B cell (primary cell): Measurements from ENCODE around the gene COL21A1. TPM values are rescaled to one million over a fixed set of nuclear protein-coding genes. Genes with fewer than 3 reads are reported as not detected.

Source experiments
- ATAC-seq: fragments of 200-7000 bp; cut with Tn5 transposase; one replicate; pipeline ENCODE4 v1.10.0; 2021; ENCODE audit warnings: low read depth, mild to moderate bottlenecking, moderate number of reproducible peaks, moderate library complexity
- CTCF ChIA-PET: fragments of 350-600 bp; sonication (Branson Sonifier 250); formaldehyde crosslinking; loops from one replicate; lab custom pipeline; 2021; ENCODE audit warnings: antibody characterized with exemption, inconsistent platforms; lab: Charles Lee
- POLR2A ChIA-PET: fragments of 350-600 bp; sonication (Branson Sonifier 250); formaldehyde crosslinking; loops from one replicate; lab custom pipeline; 2021; ENCODE audit warnings: antibody characterized with exemption; lab: Charles Lee
- DNase-seq: peaks from one replicate; pipeline ENCODE4 v3.0.0; 2013
- H2AFZ ChIP-seq: 2 replicates; pipeline ENCODE4 v1.6.1; 2012; ENCODE audit warnings: mild to moderate bottlenecking, low read depth, low read length; ENCODE audit not compliant: insufficient read depth, poor library complexity, severe bottlenecking
- H3K27ac ChIP-seq, 2 donors: 1 replicate in 1 of 2; 2 replicates in 1 of 2; pipeline ENCODE4 v1.5.1; 2012 to 2013; ENCODE audit warnings: low read length in 2 of 2, mild to moderate bottlenecking in 2 of 2, moderate library complexity in 1 of 2
- H3K27me3 ChIP-seq, 4 experiments: fragments of 200-600 bp in 1 of 4; sonication (generic) in 1 of 4; replicated peaks in 1 of 4; 1 replicate in 2 of 4; 2 replicates in 2 of 4; pipeline versions ENCODE4 v1.6.1 to v1.7.0; 2013 to 2016; ENCODE audit warnings: low read length in 3 of 4, mild to moderate bottlenecking in 2 of 4, mixed read lengths in 1 of 4, moderate library complexity in 1 of 4; ENCODE audit not compliant: insufficient read depth in 4 of 4, control insufficient read depth in 3 of 4; ENCODE audit errors: control extremely low read depth in 1 of 4
- H3K36me3 ChIP-seq, 2 experiments: replicated peaks in 1 of 2; 1 replicate in 1 of 2; 2 replicates in 1 of 2; pipeline versions ENCODE4 v1.6.1 to v1.7.1; 2013; ENCODE audit warnings: low read length in 1 of 2; ENCODE audit not compliant: insufficient read depth in 2 of 2, control insufficient read depth in 1 of 2; ENCODE audit errors: control extremely low read depth in 1 of 2, extremely low read depth in 1 of 2
- H3K4me1 ChIP-seq, 2 donors: fragments of 200-600 bp in 1 of 2; sonication (generic) in 1 of 2; 1 replicate in 1 of 2; 2 replicates in 1 of 2; pipeline versions ENCODE4 v1.5.1 to v1.6.1; 2013 to 2017; ENCODE audit warnings: low read length in 2 of 2; ENCODE audit not compliant: control insufficient read depth in 2 of 2, insufficient read depth in 2 of 2
- H3K4me2 ChIP-seq: replicated peaks from 2 replicates; pipeline ENCODE3; 2012; ENCODE audit warnings: mild to moderate bottlenecking, low read depth, low read length; ENCODE audit not compliant: poor library complexity, severe bottlenecking
- H3K4me3 ChIP-seq, 5 experiments: fragments of 200-600 bp in 1 of 5; sonication (generic) in 1 of 5; 1 replicate in 3 of 5; 2 replicates in 2 of 5; pipeline versions ENCODE4 v1.5.1 to v1.7.0; 2011 to 2016; ENCODE audit warnings: low read length in 4 of 5, mild to moderate bottlenecking in 4 of 5, low read depth in 2 of 5, control low read depth in 1 of 5, moderate library complexity in 1 of 5; ENCODE audit not compliant: insufficient read depth in 1 of 5; ENCODE audit errors: control extremely low read depth in 1 of 5, extremely low read depth in 1 of 5
- H3K79me2 ChIP-seq: fragments of 200-600 bp; sonication (generic); one replicate; pipeline ENCODE4 v1.6.0; 2016; ENCODE audit warnings: low read length; ENCODE audit not compliant: control insufficient read depth, insufficient read depth
- H3K9ac ChIP-seq: fragments of 200-600 bp; sonication (generic); 2 replicates; pipeline ENCODE4 v1.6.1; 2017; ENCODE audit warnings: mild to moderate bottlenecking, low read length, moderate library complexity
- H3K9me3 ChIP-seq, 3 donors: one replicate each; pipeline versions ENCODE4 v1.6.1 to v1.7.1; 2013; ENCODE audit warnings: low read length in 2 of 3; ENCODE audit not compliant: control insufficient read depth in 2 of 3, insufficient read depth in 1 of 3; ENCODE audit errors: control extremely low read depth in 1 of 3
- H4K20me1 ChIP-seq: 2 replicates; pipeline ENCODE4 v1.6.0; 2012; ENCODE audit warnings: mild to moderate bottlenecking, low read length; ENCODE audit not compliant: insufficient read depth, control insufficient read depth, poor library complexity, severe bottlenecking
- H3K27ac Mint-ChIP-seq: one replicate; pipeline ENCODE4 v1.8.0; 2021; ENCODE audit warnings: mixed read lengths
- H3K27me3 Mint-ChIP-seq: one replicate; pipeline ENCODE4 v1.8.0; 2021; ENCODE audit warnings: mixed read lengths
- H3K4me1 Mint-ChIP-seq: one replicate; pipeline ENCODE4 v1.8.0; 2021; ENCODE audit warnings: mixed read lengths
- H3K4me3 Mint-ChIP-seq: one replicate; pipeline ENCODE4 v1.8.0; 2021; ENCODE audit warnings: mixed read lengths
- H3K9me3 Mint-ChIP-seq: one replicate; pipeline ENCODE4 v1.8.0; 2022; ENCODE audit warnings: mixed read lengths; ENCODE audit not compliant: insufficient read depth
- EZH2 ChIP-seq: IDR thresholded peaks from 2 replicates; pipeline ENCODE4 v1.6.1; 2012; ENCODE audit warnings: borderline replicate concordance, low read depth, mild to moderate bottlenecking, moderate library complexity, low read length; ENCODE audit not compliant: insufficient read depth, poor library complexity, severe bottlenecking
- WGBS: methylation state at CpG from one replicate; pipeline ENCODE4 v1.1.5; 2013; ENCODE audit warnings: missing lambda C conversion rate; ENCODE audit not compliant: insufficient coverage; 5-methylcytosine and 5-hydroxymethylcytosine counted together
- intact Hi-C: fragments of 100-400 bp; cut with micrococcal nuclease; formaldehyde crosslinking; loops from one replicate; pipeline ENCODE4 v1.10.0; 2022
- polyA plus RNA-seq: library from polyadenylated mRNA; depleted of rRNA; stranded (reverse); fragments of >200 nt; gene quantifications from 2 replicates; pipeline ENCODE4 v1.2.3, GENCODE V29; 2012
- total RNA-seq, 2 donors: library from RNA; stranded (reverse); fragments of 120-200 nt in 1 of 2; gene quantifications; 1 replicate in 1 of 2; 2 replicates in 1 of 2; pipeline versions ENCODE4 v1.2.3 to v1.2.4, GENCODE V29; 2013 to 2022
- TF ChIP-seq, protein P1 (sequence below): fragments of 200-600 bp; IDR thresholded peaks from one replicate; pipeline ENCODE4 v1.8.0; 2022; ENCODE audit warnings: antibody characterized with exemption, mild to moderate bottlenecking

COL21A1 gene
- total and polyA plus RNA-seq, 2 donors (not counting 1 experiment from before 2014, with no cell fraction given) = not detected

DNA sequence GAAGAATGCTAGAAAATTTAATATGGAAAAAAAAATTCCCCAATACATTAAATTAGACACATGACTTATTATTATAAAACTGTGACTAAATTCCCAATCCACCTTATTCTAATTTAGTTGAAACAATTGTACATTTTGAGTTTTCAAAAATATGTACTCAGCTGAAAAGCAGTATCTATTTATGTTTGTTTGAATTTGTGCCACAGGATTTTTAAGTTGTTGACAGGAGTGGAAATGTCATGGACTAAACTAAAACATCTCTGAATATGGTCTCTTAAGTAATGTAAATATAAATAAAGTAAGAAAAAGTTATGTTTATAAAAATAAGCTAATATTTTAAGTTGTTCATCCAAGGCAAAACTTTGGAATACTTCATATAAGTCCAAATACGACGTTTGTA lies 86.9 kb downstream of the COL21A1 start:
- POLR2A ChIA-PET = no interaction called here
- H3K27me3 Mint-ChIP-seq = no peaks in the 10 kb centered on the region

DNA sequence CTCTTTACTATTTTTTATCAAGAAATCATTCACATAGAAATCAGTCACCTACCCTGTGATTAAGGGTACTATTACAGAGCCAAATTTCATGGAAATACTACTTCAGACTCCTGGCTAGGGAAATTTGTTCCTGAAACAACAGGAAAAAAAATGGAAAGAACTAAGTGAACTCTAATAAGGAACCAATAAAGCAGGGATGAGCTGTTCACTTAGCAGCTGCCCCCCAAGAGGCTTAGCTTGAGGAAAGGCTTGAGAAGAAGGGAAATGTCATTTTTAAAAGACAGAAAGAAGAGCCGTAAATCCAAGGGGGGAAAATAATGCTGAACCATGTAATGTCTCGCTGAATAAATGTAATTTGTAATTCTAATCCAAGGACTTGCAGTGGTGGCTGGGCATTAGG lies 88.8 kb downstream of the COL21A1 start:
- Mint-ChIP-seq H3K27ac (no peak overlapping the region), H3K4me3 (no peak overlapping the region), H3K27me3 (no peaks in the 10 kb centered on the region), H3K4me1 (no peaks in the 10 kb centered on the region), H3K9me3 (peaks cover 5% of the 10 kb centered on the region)
- TF ChIP-seq, protein P1, sequence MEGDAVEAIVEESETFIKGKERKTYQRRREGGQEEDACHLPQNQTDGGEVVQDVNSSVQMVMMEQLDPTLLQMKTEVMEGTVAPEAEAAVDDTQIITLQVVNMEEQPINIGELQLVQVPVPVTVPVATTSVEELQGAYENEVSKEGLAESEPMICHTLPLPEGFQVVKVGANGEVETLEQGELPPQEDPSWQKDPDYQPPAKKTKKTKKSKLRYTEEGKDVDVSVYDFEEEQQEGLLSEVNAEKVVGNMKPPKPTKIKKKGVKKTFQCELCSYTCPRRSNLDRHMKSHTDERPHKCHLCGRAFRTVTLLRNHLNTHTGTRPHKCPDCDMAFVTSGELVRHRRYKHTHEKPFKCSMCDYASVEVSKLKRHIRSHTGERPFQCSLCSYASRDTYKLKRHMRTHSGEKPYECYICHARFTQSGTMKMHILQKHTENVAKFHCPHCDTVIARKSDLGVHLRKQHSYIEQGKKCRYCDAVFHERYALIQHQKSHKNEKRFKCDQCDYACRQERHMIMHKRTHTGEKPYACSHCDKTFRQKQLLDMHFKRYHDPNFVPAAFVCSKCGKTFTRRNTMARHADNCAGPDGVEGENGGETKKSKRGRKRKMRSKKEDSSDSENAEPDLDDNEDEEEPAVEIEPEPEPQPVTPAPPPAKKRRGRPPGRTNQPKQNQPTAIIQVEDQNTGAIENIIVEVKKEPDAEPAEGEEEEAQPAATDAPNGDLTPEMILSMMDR = no peak
- Histone ChIP-seq H3K27me3 (no peaks in the 10 kb centered on the region), H3K4me1 (no peaks in the 10 kb centered on the region), H2AFZ (no peak overlapping the region), H3K4me2 (no peak overlapping the region), H3K9ac (no peak overlapping the region), H3K4me3 (no peak overlapping the region), H3K79me2 (no peaks in the 10 kb centered on the region), H4K20me1 (no peaks in the 10 kb centered on the region), H3K27ac (no peak overlapping the region), H3K36me3 (no peaks in the 10 kb centered on the region), H3K9me3 (peaks cover 0 to 5% (median 3%) of the 10 kb centered on the region in 3 donors)
- POLR2A ChIA-PET = no interaction called here
- ATAC-seq (no peak), DNase-seq (no peak)
- intact Hi-C loops = no loop called here
- CTCF ChIA-PET = no interaction called here
- 93% methylated on average over 2 of the region's 2 CpGs for WGBS

More for the DNA sequence above, 86.9 kb downstream of the COL21A1 start:
- H3K4me3 Mint-ChIP-seq = no peak overlapping the region
- CTCF ChIA-PET = no interaction called here
- no peak overlapping the region for H3K4me3 ChIP-seq
- no peaks in the 10 kb centered on the region for H3K9me3 Mint-ChIP-seq
- no peaks in the 10 kb centered on the region for H3K27me3 ChIP-seq
- no peak overlapping the region for H2AFZ ChIP-seq
- H3K36me3 ChIP-seq = no peaks in the 10 kb centered on the region
- H3K4me1 Mint-ChIP-seq = no peaks in the 10 kb centered on the region
- intact Hi-C loops = no loop called here
- DNase-seq (no peak), ATAC-seq (no peak)
- no peaks in the 10 kb centered on the region for H4K20me1 ChIP-seq
- no peaks in the 10 kb centered on the region for H3K4me1 ChIP-seq
- no peak for TF ChIP-seq EZH2
- TF ChIP-seq, protein P1 = no peak
- no peak overlapping the region for H3K27ac ChIP-seq
- no peaks in the 10 kb centered on the region for H3K79me2 ChIP-seq
- 100% methylated on average over 2 of the region's 2 CpGs for WGBS
- H3K27ac Mint-ChIP-seq = no peak overlapping the region
- H3K4me2 ChIP-seq = no peak overlapping the region
- no peak overlapping the region for H3K9ac ChIP-seq
- H3K9me3 ChIP-seq = peaks cover 0 to 2% (median 0%) of the 10 kb centered on the region in 3 donors
